ENCODE results near the gene DMXL1.

DNA sequence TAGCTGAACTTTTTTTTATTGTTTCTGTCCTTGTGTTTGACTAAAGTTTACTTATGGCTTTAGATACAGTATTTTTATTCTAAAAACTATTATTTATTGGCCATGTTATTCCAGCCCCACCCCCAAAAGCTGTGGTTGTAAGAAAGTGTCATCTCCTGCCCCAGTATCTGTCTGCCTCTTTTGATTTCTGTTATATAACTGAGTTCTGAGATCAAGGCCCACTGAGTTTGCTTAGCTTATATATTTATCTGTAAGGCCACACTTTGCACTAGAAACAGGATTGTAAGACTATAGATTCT, 168.2 kb downstream of the DMXL1 start:
- TF ChIP-seq EZH2 (IDR thresholded peaks at IDR 0.05; ENCODE audit: insufficient read depth, poor library complexity, severe bottlenecking) = no peak
- no peak for TF ChIP-seq EZH2phosphoT487 (IDR thresholded peaks at IDR 0.05; ENCODE audit: insufficient read depth, low read depth)

Measured in GM23248 (cell line).